Smooth muscle cell of trachea (primary cell): Measurements from ENCODE around the gene SLC26A8. TPM values are rescaled to one million over a fixed set of nuclear protein-coding genes. Genes with fewer than 3 reads are reported as not detected.

ENCODE experiments used
- total RNA-seq: library from RNA; depleted of rRNA; stranded (reverse); fragments of >200 nt; gene quantifications from 2 replicates; pipeline ENCODE4 v1.2.1, GENCODE V29; 2014

SLC26A8 gene, protein sequence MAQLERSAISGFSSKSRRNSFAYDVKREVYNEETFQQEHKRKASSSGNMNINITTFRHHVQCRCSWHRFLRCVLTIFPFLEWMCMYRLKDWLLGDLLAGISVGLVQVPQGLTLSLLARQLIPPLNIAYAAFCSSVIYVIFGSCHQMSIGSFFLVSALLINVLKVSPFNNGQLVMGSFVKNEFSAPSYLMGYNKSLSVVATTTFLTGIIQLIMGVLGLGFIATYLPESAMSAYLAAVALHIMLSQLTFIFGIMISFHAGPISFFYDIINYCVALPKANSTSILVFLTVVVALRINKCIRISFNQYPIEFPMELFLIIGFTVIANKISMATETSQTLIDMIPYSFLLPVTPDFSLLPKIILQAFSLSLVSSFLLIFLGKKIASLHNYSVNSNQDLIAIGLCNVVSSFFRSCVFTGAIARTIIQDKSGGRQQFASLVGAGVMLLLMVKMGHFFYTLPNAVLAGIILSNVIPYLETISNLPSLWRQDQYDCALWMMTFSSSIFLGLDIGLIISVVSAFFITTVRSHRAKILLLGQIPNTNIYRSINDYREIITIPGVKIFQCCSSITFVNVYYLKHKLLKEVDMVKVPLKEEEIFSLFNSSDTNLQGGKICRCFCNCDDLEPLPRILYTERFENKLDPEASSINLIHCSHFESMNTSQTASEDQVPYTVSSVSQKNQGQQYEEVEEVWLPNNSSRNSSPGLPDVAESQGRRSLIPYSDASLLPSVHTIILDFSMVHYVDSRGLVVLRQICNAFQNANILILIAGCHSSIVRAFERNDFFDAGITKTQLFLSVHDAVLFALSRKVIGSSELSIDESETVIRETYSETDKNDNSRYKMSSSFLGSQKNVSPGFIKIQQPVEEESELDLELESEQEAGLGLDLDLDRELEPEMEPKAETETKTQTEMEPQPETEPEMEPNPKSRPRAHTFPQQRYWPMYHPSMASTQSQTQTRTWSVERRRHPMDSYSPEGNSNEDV
- total RNA-seq: under 0.01 and 0.87 TPM in 2 replicates

DNA sequence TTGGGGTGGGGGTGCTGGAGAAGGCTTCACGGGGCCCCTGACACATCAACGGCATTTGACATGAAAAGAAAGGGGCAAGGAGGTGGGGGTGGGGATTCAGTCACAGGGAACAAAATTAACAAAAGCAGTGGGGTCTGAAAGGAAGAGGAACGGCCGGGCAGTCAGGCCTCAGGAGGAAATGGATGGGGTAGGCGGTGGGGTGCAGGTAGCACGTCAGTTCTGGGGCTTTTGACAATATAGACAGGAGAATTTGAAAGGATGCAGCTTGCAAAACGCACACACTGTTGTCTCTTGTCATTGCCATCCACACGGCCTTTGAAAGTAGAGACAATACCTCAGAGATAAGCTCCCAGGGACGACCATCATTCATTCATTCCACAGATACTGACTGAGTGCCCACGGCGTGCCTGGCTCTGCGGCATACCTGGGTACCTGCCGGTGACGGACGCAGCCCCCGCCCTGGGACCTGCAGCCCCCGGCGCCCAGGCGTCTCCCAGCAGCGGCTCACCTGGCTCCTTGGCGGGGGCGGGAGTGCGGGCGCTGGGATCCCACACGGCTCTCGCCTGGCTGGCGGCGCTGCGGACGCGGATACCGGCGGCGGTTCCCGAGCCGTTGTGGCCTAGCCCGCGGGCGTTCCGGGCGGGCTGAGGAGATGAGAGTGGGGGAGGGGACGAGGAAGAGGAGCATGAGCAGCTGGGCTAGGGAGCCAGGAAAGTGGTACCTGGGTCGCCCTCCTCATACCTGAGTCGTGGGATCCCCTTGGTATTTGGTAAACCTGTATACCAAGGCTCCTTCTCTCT, at the start of gene SLC26A8:
SLC26A8 (minus strand) TSS at position 646 of the 800 bp plus-strand sequence. CDS start 4,934 bp downstream, outside the sequence.

DNA sequence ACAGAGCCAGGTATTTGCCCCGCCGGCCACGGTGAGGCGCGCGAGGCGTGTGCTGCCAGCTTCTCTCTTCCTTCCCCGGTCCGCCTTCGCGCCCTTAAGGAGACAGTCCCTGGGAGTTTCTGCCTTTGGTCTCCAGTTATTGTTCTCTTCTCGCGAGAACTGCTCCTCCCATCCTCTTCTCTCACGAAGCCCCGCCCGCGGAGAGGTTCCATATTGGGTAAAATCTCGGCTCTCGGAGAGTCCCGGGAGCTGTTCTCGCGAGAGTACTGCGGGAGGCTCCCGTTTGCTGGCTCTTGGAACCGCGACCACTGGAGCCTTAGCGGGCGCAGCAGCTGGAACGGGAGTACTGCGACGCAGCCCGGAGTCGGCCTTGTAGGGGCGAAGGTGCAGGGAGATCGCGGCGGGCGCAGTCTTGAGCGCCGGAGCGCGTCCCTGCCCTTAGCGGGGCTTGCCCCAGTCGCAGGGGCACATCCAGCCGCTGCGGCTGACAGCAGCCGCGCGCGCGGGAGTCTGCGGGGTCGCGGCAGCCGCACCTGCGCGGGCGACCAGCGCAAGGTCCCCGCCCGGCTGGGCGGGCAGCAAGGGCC, 3.2 kb upstream of the SLC26A8 start, which contains the start of gene MAPK14:
MAPK14 (plus strand) TSS at position 308 of the 587 bp plus-strand sequence. CDS start 350 bp downstream, outside the sequence.

DNA sequence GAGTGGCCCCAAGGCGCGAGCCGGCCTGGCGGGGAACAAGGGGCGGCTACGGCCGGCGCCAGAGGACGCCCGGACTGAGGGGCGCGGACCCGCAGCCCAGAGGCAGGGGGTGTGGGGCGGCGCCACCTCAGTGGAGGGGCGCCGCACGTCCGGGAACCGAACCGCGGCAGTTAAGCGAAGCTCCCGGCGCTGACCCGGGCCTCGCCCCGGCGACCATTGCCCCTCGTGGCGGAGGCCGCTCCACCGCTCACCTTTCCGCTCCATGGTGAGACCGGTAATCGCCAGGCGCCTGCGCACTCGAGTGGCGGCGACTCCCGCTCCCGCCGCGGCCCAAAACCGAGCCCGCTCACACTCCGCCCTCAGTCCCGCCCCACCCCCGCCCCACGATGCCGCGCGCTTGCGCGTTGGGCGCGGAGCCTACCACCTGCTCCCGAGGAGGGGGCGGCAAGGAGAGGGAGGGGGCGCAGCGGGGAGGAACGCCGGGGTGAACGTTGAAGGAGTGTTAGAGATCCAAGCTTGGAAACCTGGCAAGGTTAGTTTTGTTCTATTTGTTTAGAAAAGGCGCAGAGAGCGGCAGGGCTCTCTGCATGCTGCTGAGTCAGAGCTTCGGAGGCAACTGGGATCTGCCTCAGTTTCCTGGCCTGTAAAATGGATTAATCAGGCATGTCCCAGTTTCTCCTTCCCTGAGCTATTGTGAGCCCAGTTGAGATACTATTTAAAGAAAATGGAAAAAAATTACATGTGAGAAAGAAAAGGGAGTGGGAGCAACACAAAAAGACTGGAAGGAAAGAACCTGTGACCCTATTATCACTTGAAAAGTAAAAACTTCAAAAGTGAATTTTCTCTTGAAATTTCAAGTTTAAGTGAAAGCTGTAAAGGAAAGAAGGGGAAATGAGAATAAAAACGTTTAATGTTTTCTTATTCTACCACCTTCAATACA, 103.4 kb downstream of the SLC26A8 start, which contains the start of gene SRPK1:
SRPK1 (minus strand) TSS at position 306 of the 940 bp plus-strand sequence; CDS start at position 264, 42 bp downstream.

Other genes with a start within 250 kb of the SLC26A8 start
- not detected in 2 replicates for gene CLPSL2, start 248.0 kb downstream of the SLC26A8 start, total RNA-seq
- gene CLPSL1, start 243.6 kb downstream of the SLC26A8 start, total RNA-seq: not detected in 2 replicates
- not detected in 2 replicates for gene CLPS, start 227.3 kb downstream of the SLC26A8 start, total RNA-seq
- not detected in 2 replicates for gene LHFPL5, start 219.3 kb downstream of the SLC26A8 start, total RNA-seq
- 38.7 and 56.6 TPM in 2 replicates for gene SRPK1, start 103.5 kb downstream of the SLC26A8 start, total RNA-seq
- 65.2 and 78.8 TPM in 2 replicates for gene MAPK14, start 3.2 kb upstream of the SLC26A8 start, total RNA-seq
- 11.3 and 13.9 TPM in 2 replicates for gene MAPK13, start 105.9 kb upstream of the SLC26A8 start, total RNA-seq
- gene BRPF3, start 172.1 kb upstream of the SLC26A8 start, total RNA-seq: 14.4 and 15.5 TPM in 2 replicates
- not detected in 2 replicates for gene PNPLA1, start 245.4 kb upstream of the SLC26A8 start, total RNA-seq